ENCODE results near the gene TRPV6. TPM values are rescaled to one million over a fixed set of nuclear protein-coding genes. Genes with fewer than 3 reads are reported as not detected.

The TRPV6 gene
- total RNA-seq (ENCODE audit: unreplicated experiment): not detected
- long read RNA-seq: 0 reads

- peaks cover 9% of the 10 kb centered on the region for H3K27me3 Mint-ChIP-seq (ENCODE audit: unreplicated experiment)
- no peaks in the 10 kb centered on the region for H3K36me3 Mint-ChIP-seq (ENCODE audit: low read depth, unreplicated experiment)
- H3K4me1 Mint-ChIP-seq (ENCODE audit: unreplicated experiment): no peaks in the 10 kb centered on the region
- TF ChIP-seq CTCF (IDR thresholded peaks at IDR 0.05; ENCODE audit: unreplicated experiment): no peak
- DNase-seq (ENCODE audit: low spot score): no peak
- H3K27ac Mint-ChIP-seq (ENCODE audit: unreplicated experiment): no peak within 1 kb of the TSS
- no peak within 1 kb of the TSS for H3K4me3 Mint-ChIP-seq (ENCODE audit: unreplicated experiment)
- H3K9me3 Mint-ChIP-seq (ENCODE audit: unreplicated experiment): no peaks in the 10 kb centered on the region
Measured at GRCh38 chr7:142885311-142886230, at the start of gene TRPV6. Gene TRPV6, minus strand, starts transcription at chr7:142885745.

GRCh38 chr7:142934056-142934455 lies 48.5 kb upstream of the TRPV6 start:
- H3K4me3 Mint-ChIP-seq (ENCODE audit: unreplicated experiment): no peak overlapping the region
- peaks cover 3% of the 10 kb centered on the region for H3K36me3 Mint-ChIP-seq (ENCODE audit: low read depth, unreplicated experiment)
- DNase-seq (ENCODE audit: low spot score): no peak
- H3K27me3 Mint-ChIP-seq (ENCODE audit: unreplicated experiment): peaks cover 12% of the 10 kb centered on the region
- no peak overlapping the region for H3K27ac Mint-ChIP-seq (ENCODE audit: unreplicated experiment)
- peaks cover 5% of the 10 kb centered on the region for H3K4me1 Mint-ChIP-seq (ENCODE audit: unreplicated experiment)
- TF ChIP-seq CTCF (IDR thresholded peaks at IDR 0.05; ENCODE audit: unreplicated experiment): no peak
- no peaks in the 10 kb centered on the region for H3K9me3 Mint-ChIP-seq (ENCODE audit: unreplicated experiment)

GRCh38 chr7:142933624-142934023 lies 48.1 kb upstream of the TRPV6 start, which contains the start of gene TRPV5:
Gene TRPV5, minus strand, starts transcription at chr7:142933746. Its CDS starts 287 bp downstream, at chr7:142933459.
- H3K4me1 Mint-ChIP-seq (ENCODE audit: unreplicated experiment): peaks cover 5% of the 10 kb centered on the region
- no peak for DNase-seq (ENCODE audit: low spot score)
- no peaks in the 10 kb centered on the region for H3K9me3 Mint-ChIP-seq (ENCODE audit: unreplicated experiment)
- H3K27me3 Mint-ChIP-seq (ENCODE audit: unreplicated experiment): peaks cover 10% of the 10 kb centered on the region
- H3K27ac Mint-ChIP-seq (ENCODE audit: unreplicated experiment): no peak within 1 kb of the TSS
- no peak within 1 kb of the TSS for H3K4me3 Mint-ChIP-seq (ENCODE audit: unreplicated experiment)
- no peak for TF ChIP-seq CTCF (IDR thresholded peaks at IDR 0.05; ENCODE audit: unreplicated experiment)
- no peaks in the 10 kb centered on the region for H3K36me3 Mint-ChIP-seq (ENCODE audit: low read depth, unreplicated experiment)

DNA sequence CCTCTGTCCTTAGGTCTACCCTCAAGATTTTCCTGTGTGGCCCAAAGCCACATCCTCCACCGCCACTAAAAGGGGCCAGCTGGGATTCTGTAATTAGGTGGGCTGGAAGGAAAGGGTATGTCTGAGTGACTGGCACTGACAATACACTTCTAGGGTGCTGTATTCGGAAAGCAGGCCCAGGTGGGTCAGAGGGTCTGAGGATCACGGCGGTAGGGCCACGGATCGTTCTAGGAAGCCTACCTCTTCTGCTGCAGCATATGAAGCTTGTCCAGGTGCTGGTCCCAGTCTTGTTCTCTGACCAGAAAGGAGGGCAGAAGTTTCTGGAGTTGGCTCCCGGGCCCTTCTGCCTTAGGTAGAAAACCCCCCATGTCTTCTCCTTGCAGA lies 47.5 kb upstream of the TRPV6 start:
- peaks cover 9% of the 10 kb centered on the region for H3K27me3 Mint-ChIP-seq (ENCODE audit: unreplicated experiment)
- H3K4me3 Mint-ChIP-seq (ENCODE audit: unreplicated experiment): no peak overlapping the region
- H3K36me3 Mint-ChIP-seq (ENCODE audit: low read depth, unreplicated experiment): no peaks in the 10 kb centered on the region
- no peak for TF ChIP-seq CTCF (IDR thresholded peaks at IDR 0.05; ENCODE audit: unreplicated experiment)
- H3K27ac Mint-ChIP-seq (ENCODE audit: unreplicated experiment): no peak overlapping the region
- no peak for DNase-seq (ENCODE audit: low spot score)
- H3K9me3 Mint-ChIP-seq (ENCODE audit: unreplicated experiment): no peaks in the 10 kb centered on the region
- H3K4me1 Mint-ChIP-seq (ENCODE audit: unreplicated experiment): peaks cover 5% of the 10 kb centered on the region
